Adrenal gland (tissue), 12 donors: ENCODE measurements around the gene AARSD1. TPM values are rescaled to one million over a fixed set of nuclear protein-coding genes. Genes with fewer than 3 reads are reported as not detected.
A peak's percentile ranks its signal among the peaks of the same experiment; 100 is the strongest.
"Not testable (repeated sequence)": the region's sequence is repeated elsewhere in the genome, so short reads cannot be mapped to it uniquely, and the experiment has no call there.

ENCODE experiments used
- DNase-seq, 7 donors: peaks; one replicate each; pipeline ENCODE4 v3.0.0-alpha.2; 2019 to 2020
- H3K27ac ChIP-seq, 5 donors: fragments of 200-600 bp; sonication (generic) in 4 of 5; 1 replicate in 3 of 5; 2 replicates in 2 of 5; pipeline versions ENCODE4 v1.5.1 to v1.8.0; 2016 to 2020; ENCODE audit warnings: mild to moderate bottlenecking in 1 of 5
- H3K27me3 ChIP-seq: fragments of 200-600 bp; 2 replicates; pipeline ENCODE4 v1.8.0; 2021
- H3K36me3 ChIP-seq, 2 donors: fragments of 200-600 bp; replicated peaks in 1 of 2; 1 replicate in 1 of 2; 2 replicates in 1 of 2; pipeline versions ENCODE4 v1.5.1 to v1.8.0; 2018 to 2022
- H3K4me1 ChIP-seq, 2 donors: fragments of 200-600 bp; replicated peaks in 1 of 2; 1 replicate in 1 of 2; 2 replicates in 1 of 2; pipeline versions ENCODE4 v1.5.1 to v1.8.0; 2018 to 2021
- H3K4me3 ChIP-seq, 4 donors: fragments of 200-600 bp; sonication (generic) in 3 of 4; one replicate each; pipeline ENCODE4 v1.5.1; 2016 to 2018
- H3K9me3 ChIP-seq, 3 donors: fragments of 200-600 bp; sonication (generic) in 1 of 3; replicated peaks in 1 of 3; 1 replicate in 2 of 3; 2 replicates in 1 of 3; pipeline versions ENCODE4 v1.5.1 to v1.8.0; 2016 to 2021
- CTCF ChIP-seq, 6 experiments: fragments of 450-650 bp in 4 of 6; fragments of 200-600 bp in 2 of 6; sonication (generic) in 1 of 6; IDR thresholded peaks; 1 replicate in 5 of 6; 2 replicates in 1 of 6; pipeline versions ENCODE4 v1.5.1 to v1.8.0; 2016 to 2021; ENCODE audit warnings: antibody characterized with exemption in 6 of 6, mild to moderate bottlenecking in 2 of 6, moderate library complexity in 1 of 6
- POLR2A ChIP-seq, 2 donors: fragments of 450-650 bp; IDR thresholded peaks; one replicate each; pipeline ENCODE4 v1.6.1; 2017; ENCODE audit warnings: antibody characterized with exemption in 2 of 2, mild to moderate bottlenecking in 2 of 2, moderate library complexity in 1 of 2
- WGBS, 4 donors: extraction: QIAGEN DNeasy Blood & Tissue Kit in 2 of 4; methylation state at CpG; one replicate each; pipeline versions ENCODE4 v1.1.5 to v1.1.7; 2013 to 2017; 5-methylcytosine and 5-hydroxymethylcytosine counted together
- intact Hi-C, 2 donors: fragments of 100-400 bp; cut with DNase I; formaldehyde crosslinking; loops; one replicate each; pipeline versions ENCODE4 v1.14.1 to v1.15.0; 2022 to 2023
- polyA plus RNA-seq, 3 donors: library from polyadenylated mRNA; stranded (reverse); fragments of 200-250 nt in 2 of 3; fragments of 350-450 nt in 1 of 3; fragmentation: Illumina TruSeq in 1 of 3; extraction: RNeasy Lipid Tissue Mini Kit (QIAGEN cat#74804) in 1 of 3; gene quantifications; one replicate each; pipeline ENCODE4 v1.2.3, GENCODE V29; 2013 to 2014
- total RNA-seq, 9 donors: library from RNA; depleted of rRNA in 4 of 9; stranded (reverse); fragments of >200 nt in 4 of 9; fragments of 120-200 nt in 1 of 9; fragmentation: NEBNext Ultra II Directional in 1 of 9; extraction: Animal tissue kit (Norgen Biotek cat#: 25700) in 1 of 9; gene quantifications; one replicate each; pipeline versions ENCODE4 v1.1.0 to v1.2.4, GENCODE V29; 2013 to 2023
- donor health status: healthy with polysubstance abuse.
- donor health status: Bipolar disorder and iron deficiency.
- donor health status: DM: yes; HTN: yes; CAD: no.
- donor health status: DM: no; HTN: no; CAD: no.
- donor health status: DM: no; HTN: no; CAD: no.
- donor health status: DM: yes; HTN: yes; CAD: no.

Gene AARSD1
- total and polyA plus RNA-seq, 12 donors = 16.4 to 206 (median 35.4) TPM

GRCh38 chr17:42979511-42980273 is 15.4 kb upstream of the AARSD1 start, which contains the start of gene PTGES3L:
Gene PTGES3L, minus strand, starts transcription at chr17:42980080. Its CDS starts 27 bp downstream, at chr17:42980053.
- 39 to 67% (median 42%) methylated on average over 13 to 21 of the region's 21 CpGs for WGBS, 4 donors
- H3K27ac ChIP-seq = peak within 1 kb of the TSS in 4 of 5 donors; percentile 65 to 93 (median 80)
- peak within 1 kb of the TSS; percentile 87 to 99 (median 93) for H3K4me3 ChIP-seq
- peak in 2 of 7 donors; percentile 28 to 35 for DNase-seq
- no peaks in the 10 kb centered on the region for H3K36me3 ChIP-seq
- TF ChIP-seq CTCF (IDR thresholded peaks at IDR 0.05) = no peak
- TF ChIP-seq POLR2A (IDR thresholded peaks at IDR 0.05) = no peak
- H3K4me1 ChIP-seq = peaks cover 12 to 31% of the 10 kb centered on the region in 2 donors
- H3K27me3 ChIP-seq = no peaks in the 10 kb centered on the region
- H3K9me3 ChIP-seq = no peaks in the 10 kb centered on the region
- intact Hi-C loops = no loop called here

- DNase-seq = not testable (repeated sequence)
- WGBS, 4 donors = 77 to 86% (median 83%) methylated on average over 16 of the region's 16 CpGs
These were observed 11.4 kb upstream of the AARSD1 start for GRCh38 chr17:42975701-42976100.

GRCh38 chr17:42975265-42975664 is 11.0 kb upstream of the AARSD1 start:
- Histone ChIP-seq H3K27me3 (no peaks in the 10 kb centered on the region), H3K36me3 (no peaks in the 10 kb centered on the region), H3K4me1 (peaks cover 4 to 8% of the 10 kb centered on the region in 2 donors), H3K4me3 (no peak overlapping the region), H3K9me3 (no peaks in the 10 kb centered on the region), H3K27ac (no peak overlapping the region)
- intact Hi-C loops = no loop called here
- WGBS, 4 donors = 39 to 44% (median 41%) methylated on average over 2 of the region's 2 CpGs
- no peak for DNase-seq
- TF ChIP-seq POLR2A (IDR thresholded peaks at IDR 0.05) (no peak), CTCF (IDR thresholded peaks at IDR 0.05) (no peak)

More at GRCh38 chr17:42975701-42976100, 11.4 kb upstream of the AARSD1 start:
- H3K9me3 ChIP-seq, H3K4me3 ChIP-seq, H3K27me3 ChIP-seq, H3K27ac ChIP-seq, intact Hi-C loops, H3K4me1 ChIP-seq, H3K36me3 ChIP-seq: not testable (repeated sequence)

GRCh38 chr17:42973323-42973722 is 9.1 kb upstream of the AARSD1 start:
- H3K27me3 ChIP-seq, H3K36me3 ChIP-seq, H3K27ac ChIP-seq, intact Hi-C loops, H3K4me3 ChIP-seq, H3K4me1 ChIP-seq, DNase-seq, H3K9me3 ChIP-seq: not testable (repeated sequence)
- WGBS, 4 donors = 59 to 95% (median 77%) methylated on average over 4 to 7 of the region's 18 CpGs; no CpG with 5 or more reads in 1 of the 4 donors

- WGBS, 4 donors = 69 to 80% (median 73%) methylated on average over 4 to 5 of the region's 5 CpGs
These were observed 7.3 kb upstream of the AARSD1 start for GRCh38 chr17:42971589-42971988.

More at GRCh38 chr17:42971589-42971988, 7.3 kb upstream of the AARSD1 start:
- no peaks in the 10 kb centered on the region for H3K9me3 ChIP-seq
- no peak overlapping the region for H3K4me3 ChIP-seq
- DNase-seq = no peak
- H3K27me3 ChIP-seq = no peaks in the 10 kb centered on the region
- H3K27ac ChIP-seq = no peak overlapping the region
- TF ChIP-seq POLR2A (IDR thresholded peaks at IDR 0.05) (no peak), CTCF (IDR thresholded peaks at IDR 0.05) (no peak)
- intact Hi-C loops = no loop called here
- no peaks in the 10 kb centered on the region for H3K4me1 ChIP-seq
- H3K36me3 ChIP-seq = no peaks in the 10 kb centered on the region
